Measurements from ENCODE around the gene BEST3.

- no peak for TF ChIP-seq CTCF (IDR thresholded peaks at IDR 0.05; ENCODE audit: extremely low read depth in 1 of 2, insufficient read depth in 1 of 2, low read depth in 1 of 2, low read length in 2 of 2)
- no peak for TF ChIP-seq POLR2A (IDR thresholded peaks at IDR 0.05; ENCODE audit: low read depth, low read length)
- TF ChIP-seq EZH2 (IDR thresholded peaks at IDR 0.05; ENCODE audit: borderline replicate concordance, low read depth, low read length, severe bottlenecking): peak; percentile 30
- TF ChIP-seq MYC (IDR thresholded peaks at IDR 0.05; ENCODE audit: low read depth, low read length): no peak
- TF ChIP-seq, protein P1, sequence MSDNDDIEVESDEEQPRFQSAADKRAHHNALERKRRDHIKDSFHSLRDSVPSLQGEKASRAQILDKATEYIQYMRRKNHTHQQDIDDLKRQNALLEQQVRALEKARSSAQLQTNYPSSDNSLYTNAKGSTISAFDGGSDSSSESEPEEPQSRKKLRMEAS (IDR thresholded peaks at IDR 0.05; ENCODE audit: insufficient read depth, insufficient read length): no peak
- no peak for TF ChIP-seq GATA2 (IDR thresholded peaks at IDR 0.05; ENCODE audit: insufficient read depth, insufficient read length, low read depth, low read length)
- TF ChIP-seq POLR2AphosphoS5 (IDR thresholded peaks at IDR 0.05; ENCODE audit: insufficient read depth, low read depth, low read length): no peak
- TF ChIP-seq JUN (IDR thresholded peaks at IDR 0.05; ENCODE audit: borderline replicate concordance, insufficient read depth, insufficient read length, low read depth): no peak
These were observed 40.4 kb upstream of the BEST3 start for GRCh38 chr12:69739287-69740191.
